ENCODE data around the gene SNX13.

The SNX13 gene

GRCh38 chr7:17902599-17902998, 37.7 kb downstream of the SNX13 start:
- peak overlapping the region; percentile 36 for H3K4ac ChIP-seq (ENCODE audit: low read depth, low read length)
- DNase-seq, result peak in 1 of 2 donors; percentile 25
- H3K23ac ChIP-seq (ENCODE audit: low read length), result no peak overlapping the region

DNA sequence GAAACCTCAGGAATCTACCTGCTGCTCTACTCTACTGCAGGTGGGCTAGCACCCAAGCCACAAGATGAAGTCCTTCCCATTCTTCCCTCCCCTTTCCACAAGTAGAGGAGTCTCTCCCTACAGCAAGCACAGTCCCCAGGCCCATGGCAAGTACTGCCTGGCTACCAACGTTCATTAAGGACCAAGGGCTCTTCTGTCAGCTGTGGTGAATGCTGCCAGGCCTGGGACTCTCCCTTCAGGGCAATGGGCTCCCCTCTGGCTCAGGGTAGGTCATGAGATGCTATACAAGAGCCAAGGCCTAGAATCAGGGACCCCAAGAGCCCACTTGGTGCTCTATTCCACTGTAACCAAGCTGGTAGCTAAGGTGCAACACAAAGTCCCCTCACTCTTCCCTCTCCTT, 39.8 kb downstream of the SNX13 start:
- H3K18ac ChIP-seq (ENCODE audit: low read length), result no peak overlapping the region

More at GRCh38 chr7:17902599-17902998, 37.7 kb downstream of the SNX13 start:
- H3K18ac ChIP-seq (ENCODE audit: low read length), result peak overlapping the region; percentile 75
- H3K27me3 ChIP-seq (ENCODE audit: insufficient read depth, low read length), result no peaks in the 10 kb centered on the region
- H4K8ac ChIP-seq (ENCODE audit: low read depth, low read length), result no peak overlapping the region
- peaks cover 3% of the 10 kb centered on the region in 2 experiments for H3K4me1 ChIP-seq (ENCODE audit: control insufficient read depth in 1 of 2, insufficient read depth in 2 of 2, low read length in 2 of 2)
- no peak overlapping the region for H3K14ac ChIP-seq (ENCODE audit: low read length)
- no peak overlapping the region for H4K91ac ChIP-seq (ENCODE audit: low read depth, low read length)
- no peak overlapping the region for H3K4me3 ChIP-seq (ENCODE audit: low read depth, low read length)
- H2BK120ac ChIP-seq (ENCODE audit: insufficient read depth, low read length, poor library complexity), result no peak overlapping the region
- H2BK5ac ChIP-seq (ENCODE audit: low read depth, low read length, poor library complexity), result no peak overlapping the region
- no peak overlapping the region for H4K12ac ChIP-seq (ENCODE audit: low read depth, low read length)
- H2AK5ac ChIP-seq (ENCODE audit: low read length), result no peak overlapping the region
- no peak overlapping the region for H3K4me2 ChIP-seq (ENCODE audit: low read length)
- no peak overlapping the region for H3K27ac ChIP-seq (ENCODE audit: low read depth, low read length)
- H2BK12ac ChIP-seq (ENCODE audit: low read length), result no peak overlapping the region
- no peak overlapping the region for H2AFZ ChIP-seq (ENCODE audit: insufficient read depth, low read length, poor library complexity)
- H3K79me1 ChIP-seq (ENCODE audit: low read length), result no peaks in the 10 kb centered on the region
- H3K9ac ChIP-seq (ENCODE audit: low read length), result no peak overlapping the region
- no peaks in the 10 kb centered on the region for H3K79me2 ChIP-seq (ENCODE audit: control insufficient read depth, insufficient read depth, low read length, poor library complexity)
- no CpG with 5 or more reads among the region's 5 CpGs for WGBS (ENCODE audit: extremely low coverage, insufficient coverage, insufficient read length)
- H3K9me3 ChIP-seq (ENCODE audit: insufficient read depth, low read depth, low read length), result no peaks in the 10 kb centered on the region
- H3K36me3 ChIP-seq (ENCODE audit: control insufficient read depth in 1 of 2, insufficient read depth in 2 of 2, low read length in 2 of 2), result peaks cover 0 to 1% of the 10 kb centered on the region in 2 experiments

GRCh38 chr7:17898111-17898510, 42.2 kb downstream of the SNX13 start:
- peaks cover 3% of the 10 kb centered on the region in 2 experiments for H3K4me1 ChIP-seq (ENCODE audit: control insufficient read depth in 1 of 2, insufficient read depth in 2 of 2, low read length in 2 of 2)
- H2BK5ac ChIP-seq (ENCODE audit: low read depth, low read length, poor library complexity), result no peak overlapping the region
- H3K9ac ChIP-seq (ENCODE audit: low read length), result no peak overlapping the region
- H3K4me3 ChIP-seq (ENCODE audit: low read depth, low read length), result no peak overlapping the region
- H2AFZ ChIP-seq (ENCODE audit: insufficient read depth, low read length, poor library complexity), result no peak overlapping the region
- H3K9me3 ChIP-seq (ENCODE audit: insufficient read depth, low read depth, low read length), result no peaks in the 10 kb centered on the region
- no peaks in the 10 kb centered on the region for H3K27me3 ChIP-seq (ENCODE audit: insufficient read depth, low read length)
- no peak overlapping the region for H3K27ac ChIP-seq (ENCODE audit: low read depth, low read length)
- WGBS (ENCODE audit: extremely low coverage, insufficient coverage, insufficient read length), result no CpG with 5 or more reads among the region's 4 CpGs
- DNase-seq, result no peak
- no peaks in the 10 kb centered on the region for H3K79me2 ChIP-seq (ENCODE audit: control insufficient read depth, insufficient read depth, low read length, poor library complexity)
- no peak overlapping the region for H4K91ac ChIP-seq (ENCODE audit: low read depth, low read length)
- H3K23ac ChIP-seq (ENCODE audit: low read length), result no peak overlapping the region
- no peak overlapping the region for H2BK12ac ChIP-seq (ENCODE audit: low read length)
- no peak overlapping the region for H3K14ac ChIP-seq (ENCODE audit: low read length)
- no peak overlapping the region for H2BK120ac ChIP-seq (ENCODE audit: insufficient read depth, low read length, poor library complexity)
- H3K79me1 ChIP-seq (ENCODE audit: low read length), result no peaks in the 10 kb centered on the region
- H3K4me2 ChIP-seq (ENCODE audit: low read length), result no peak overlapping the region
- H4K8ac ChIP-seq (ENCODE audit: low read depth, low read length), result no peak overlapping the region
- H3K36me3 ChIP-seq (ENCODE audit: control insufficient read depth in 1 of 2, insufficient read depth in 2 of 2, low read length in 2 of 2), result peaks cover 0 to 1% of the 10 kb centered on the region in 2 experiments
- H2AK5ac ChIP-seq (ENCODE audit: low read length), result no peak overlapping the region
- no peak overlapping the region for H3K18ac ChIP-seq (ENCODE audit: low read length)
- no peak overlapping the region for H3K4ac ChIP-seq (ENCODE audit: low read depth, low read length)
- no peak overlapping the region for H4K12ac ChIP-seq (ENCODE audit: low read depth, low read length)

More for the DNA sequence above, 39.8 kb downstream of the SNX13 start:
- no peak overlapping the region for H3K23ac ChIP-seq (ENCODE audit: low read length)
- WGBS (ENCODE audit: extremely low coverage, insufficient coverage, insufficient read length), result no CpG with 5 or more reads among the region's 1 CpG
- H2AK5ac ChIP-seq (ENCODE audit: low read length), result no peak overlapping the region
- no peaks in the 10 kb centered on the region for H3K9me3 ChIP-seq (ENCODE audit: insufficient read depth, low read depth, low read length)
- H3K14ac ChIP-seq (ENCODE audit: low read length), result no peak overlapping the region
- no peak overlapping the region for H4K91ac ChIP-seq (ENCODE audit: low read depth, low read length)
- no peak overlapping the region for H3K4ac ChIP-seq (ENCODE audit: low read depth, low read length)
- DNase-seq, result no peak
- no peaks in the 10 kb centered on the region for H3K79me2 ChIP-seq (ENCODE audit: control insufficient read depth, insufficient read depth, low read length, poor library complexity)
- H3K9ac ChIP-seq (ENCODE audit: low read length), result peak overlapping the region; percentile 11
- H3K27ac ChIP-seq (ENCODE audit: low read depth, low read length), result no peak overlapping the region
- H3K4me2 ChIP-seq (ENCODE audit: low read length), result no peak overlapping the region
- no peaks in the 10 kb centered on the region for H3K27me3 ChIP-seq (ENCODE audit: insufficient read depth, low read length)
- H3K79me1 ChIP-seq (ENCODE audit: low read length), result no peaks in the 10 kb centered on the region
- no peak overlapping the region for H2AFZ ChIP-seq (ENCODE audit: insufficient read depth, low read length, poor library complexity)
- H3K36me3 ChIP-seq (ENCODE audit: control insufficient read depth in 1 of 2, insufficient read depth in 2 of 2, low read length in 2 of 2), result peaks cover 0 to 1% of the 10 kb centered on the region in 2 experiments
- no peak overlapping the region for H2BK12ac ChIP-seq (ENCODE audit: low read length)
- H2BK5ac ChIP-seq (ENCODE audit: low read depth, low read length, poor library complexity), result no peak overlapping the region
- no peak overlapping the region for H3K4me3 ChIP-seq (ENCODE audit: low read depth, low read length)
- H4K12ac ChIP-seq (ENCODE audit: low read depth, low read length), result no peak overlapping the region
- no peak overlapping the region for H4K8ac ChIP-seq (ENCODE audit: low read depth, low read length)
- no peak overlapping the region for H2BK120ac ChIP-seq (ENCODE audit: insufficient read depth, low read length, poor library complexity)
- H3K4me1 ChIP-seq (ENCODE audit: control insufficient read depth in 1 of 2, insufficient read depth in 2 of 2, low read length in 2 of 2), result peaks cover 3% of the 10 kb centered on the region in 2 experiments

GRCh38 chr7:17887286-17887685, 53.0 kb downstream of the SNX13 start:
- no peak overlapping the region for H3K14ac ChIP-seq (ENCODE audit: low read length)
- no peak overlapping the region for H2BK120ac ChIP-seq (ENCODE audit: insufficient read depth, low read length, poor library complexity)
- H4K12ac ChIP-seq (ENCODE audit: low read depth, low read length), result no peak overlapping the region
- no peak overlapping the region for H3K4me2 ChIP-seq (ENCODE audit: low read length)
- WGBS (ENCODE audit: extremely low coverage, insufficient coverage, insufficient read length), result no CpG with 5 or more reads among the region's 2 CpGs
- no peak overlapping the region for H3K9ac ChIP-seq (ENCODE audit: low read length)
- no peak for DNase-seq
- H2BK5ac ChIP-seq (ENCODE audit: low read depth, low read length, poor library complexity), result no peak overlapping the region
- peaks cover 4 to 8% of the 10 kb centered on the region in 2 experiments for H3K36me3 ChIP-seq (ENCODE audit: control insufficient read depth in 1 of 2, insufficient read depth in 2 of 2, low read length in 2 of 2)
- no peak overlapping the region for H3K27ac ChIP-seq (ENCODE audit: low read depth, low read length)
- H3K18ac ChIP-seq (ENCODE audit: low read length), result no peak overlapping the region
- H3K4me3 ChIP-seq (ENCODE audit: low read depth, low read length), result no peak overlapping the region
- no peaks in the 10 kb centered on the region for H3K9me3 ChIP-seq (ENCODE audit: insufficient read depth, low read depth, low read length)
- no peak overlapping the region for H2AK5ac ChIP-seq (ENCODE audit: low read length)
- H3K79me2 ChIP-seq (ENCODE audit: control insufficient read depth, insufficient read depth, low read length, poor library complexity), result no peaks in the 10 kb centered on the region
- no peaks in the 10 kb centered on the region for H3K27me3 ChIP-seq (ENCODE audit: insufficient read depth, low read length)
- H3K79me1 ChIP-seq (ENCODE audit: low read length), result no peaks in the 10 kb centered on the region
- H4K91ac ChIP-seq (ENCODE audit: low read depth, low read length), result no peak overlapping the region
- H2BK12ac ChIP-seq (ENCODE audit: low read length), result no peak overlapping the region
- no peaks in the 10 kb centered on the region for H3K4me1 ChIP-seq (ENCODE audit: control insufficient read depth in 1 of 2, insufficient read depth in 2 of 2, low read length in 2 of 2)
- no peak overlapping the region for H3K4ac ChIP-seq (ENCODE audit: low read depth, low read length)
- H3K23ac ChIP-seq (ENCODE audit: low read length), result no peak overlapping the region
- H4K8ac ChIP-seq (ENCODE audit: low read depth, low read length), result no peak overlapping the region
- H2AFZ ChIP-seq (ENCODE audit: insufficient read depth, low read length, poor library complexity), result no peak overlapping the region

All from trophoblast cell (in vitro differentiated cells and primary cell).